ENCODE results near the gene DHRS13.
A peak's percentile ranks its signal among the peaks of the same experiment; 100 is the strongest.

DHRS13 gene

GRCh38 chr17:28856028-28856574 lies 46.8 kb downstream of the DHRS13 start:
- no peak for DNase-seq

GRCh38 chr17:28855336-28855679 lies 47.6 kb downstream of the DHRS13 start:
- DNase-seq, result no peak

- DNase-seq, result peak; percentile 84 to 87
These were observed 48.2 kb downstream of the DHRS13 start, which contains the start of gene ERAL1 for GRCh38 chr17:28854457-28855335. Gene ERAL1, plus strand, starts transcription at chr17:28855016. Its CDS starts 19 bp downstream, at chr17:28855035.

GRCh38 chr17:28853295-28853694 lies 49.6 kb downstream of the DHRS13 start:
- DNase-seq, result no peak

- DNase-seq, result peak; percentile 25 to 29
These were observed 53.6 kb downstream of the DHRS13 start for GRCh38 chr17:28849281-28849680.

GRCh38 chr17:28848667-28849066 lies 54.2 kb downstream of the DHRS13 start:
- DNase-seq, result peak; percentile 37 to 71
